HUES6 (cell line): Measurements from ENCODE around the gene HNF1B.

ENCODE experiments used
- H3K27ac ChIP-seq: 2 replicates; pipeline ENCODE4 v1.7.0; 2013; ENCODE audit warnings: low read depth, mild to moderate bottlenecking, low read length, inconsistent platforms
- H3K27me3 ChIP-seq: 2 replicates; pipeline ENCODE4 v1.6.1; 2013; ENCODE audit warnings: low read length; ENCODE audit not compliant: control insufficient read depth, insufficient read depth
- H3K36me3 ChIP-seq: 2 replicates; pipeline ENCODE4 v1.6.1; 2013; ENCODE audit warnings: low read length; ENCODE audit not compliant: control insufficient read depth, insufficient read depth
- H3K4me1 ChIP-seq: 2 replicates; pipeline ENCODE4 v1.6.1; 2013; ENCODE audit warnings: low read length; ENCODE audit not compliant: control insufficient read depth, insufficient read depth
- H3K4me3 ChIP-seq: 2 replicates; pipeline ENCODE4 v1.5.1; 2013; ENCODE audit warnings: low read depth, low read length
- H3K9ac ChIP-seq: one replicate; pipeline ENCODE4 v1.6.1; 2013; ENCODE audit warnings: mild to moderate bottlenecking, low read length
- H3K9me3 ChIP-seq: 2 replicates; pipeline ENCODE4 v1.6.1; 2013; ENCODE audit warnings: low read depth, low read length; ENCODE audit not compliant: control insufficient read depth, insufficient read depth

Gene HNF1B

DNA sequence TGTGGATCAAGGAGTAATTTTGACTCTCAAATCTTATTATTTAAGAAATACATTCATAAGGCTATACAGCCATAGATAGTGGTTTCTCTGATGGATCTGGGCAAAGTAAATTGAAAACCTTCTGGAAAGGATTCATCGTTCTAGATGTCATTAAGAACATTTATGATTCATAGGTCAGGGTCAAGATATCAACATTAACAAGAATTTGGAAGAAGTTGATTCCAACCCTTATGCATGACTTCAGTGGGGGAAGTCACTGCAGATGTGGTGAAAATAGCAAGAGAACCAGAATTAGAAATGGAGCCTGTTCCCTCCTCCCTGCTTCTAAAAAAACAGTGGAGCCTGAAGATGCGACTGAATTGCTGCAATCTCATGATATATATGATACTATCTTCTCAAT, 36.6 kb upstream of the HNF1B start:
- Histone ChIP-seq H3K9ac (no peak overlapping the region), H3K9me3 (no peaks in the 10 kb centered on the region), H3K4me3 (no peak overlapping the region), H3K27me3 (no peaks in the 10 kb centered on the region), H3K36me3 (no peaks in the 10 kb centered on the region), H3K4me1 (no peaks in the 10 kb centered on the region), H3K27ac (no peak overlapping the region)

DNA sequence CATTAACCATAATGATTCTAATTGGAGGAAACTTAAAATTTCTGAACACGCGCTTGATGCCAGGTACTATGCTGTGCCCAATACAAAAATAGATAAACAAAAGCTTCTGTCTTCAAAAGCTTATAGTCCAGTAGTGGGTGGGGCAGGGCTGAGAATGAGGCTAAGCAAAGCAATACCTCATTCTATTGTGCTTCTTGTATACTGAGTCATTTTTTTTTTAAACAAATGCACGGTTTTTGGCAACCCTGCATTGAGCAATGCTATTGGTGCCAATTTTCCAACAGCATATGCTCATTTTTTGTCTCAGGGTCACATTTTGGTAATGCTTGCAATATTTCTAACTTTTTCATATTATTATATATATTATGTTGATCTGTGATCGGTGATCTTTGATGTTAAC, 34.7 kb upstream of the HNF1B start:
- H3K4me3 ChIP-seq: no peak overlapping the region
- no peaks in the 10 kb centered on the region for H3K4me1 ChIP-seq
- H3K9me3 ChIP-seq: no peaks in the 10 kb centered on the region
- H3K36me3 ChIP-seq: no peaks in the 10 kb centered on the region
- no peak overlapping the region for H3K9ac ChIP-seq
- no peak overlapping the region for H3K27ac ChIP-seq
- H3K27me3 ChIP-seq: no peaks in the 10 kb centered on the region

DNA sequence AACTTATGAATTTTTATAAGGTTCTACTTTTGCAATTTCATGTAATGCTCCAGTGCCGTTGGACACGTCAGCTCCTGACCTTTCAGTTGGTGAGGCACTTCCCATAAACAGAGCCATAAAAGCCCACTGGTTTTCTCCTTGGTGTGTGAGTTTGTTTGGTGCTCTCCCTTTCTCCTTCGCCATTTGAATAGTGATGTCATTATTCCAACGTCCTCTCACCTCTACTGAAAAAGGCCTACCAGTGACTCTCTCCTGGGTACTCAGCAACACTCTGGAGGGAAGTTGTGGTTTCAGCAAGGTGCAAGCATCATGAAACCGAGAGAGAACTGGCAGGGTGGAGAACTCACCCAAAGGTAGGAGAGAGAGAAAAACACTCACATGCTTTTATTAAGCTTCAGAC, 29.6 kb upstream of the HNF1B start:
- no peaks in the 10 kb centered on the region for H3K4me1 ChIP-seq
- no peak overlapping the region for H3K4me3 ChIP-seq
- no peaks in the 10 kb centered on the region; the same call in 1 of the 2 replicates for H3K9me3 ChIP-seq
- no peaks in the 10 kb centered on the region for H3K36me3 ChIP-seq
- no peak overlapping the region for H3K9ac ChIP-seq
- H3K27ac ChIP-seq: no peak overlapping the region
- H3K27me3 ChIP-seq: no peaks in the 10 kb centered on the region; the same call in 1 of the 2 replicates

DNA sequence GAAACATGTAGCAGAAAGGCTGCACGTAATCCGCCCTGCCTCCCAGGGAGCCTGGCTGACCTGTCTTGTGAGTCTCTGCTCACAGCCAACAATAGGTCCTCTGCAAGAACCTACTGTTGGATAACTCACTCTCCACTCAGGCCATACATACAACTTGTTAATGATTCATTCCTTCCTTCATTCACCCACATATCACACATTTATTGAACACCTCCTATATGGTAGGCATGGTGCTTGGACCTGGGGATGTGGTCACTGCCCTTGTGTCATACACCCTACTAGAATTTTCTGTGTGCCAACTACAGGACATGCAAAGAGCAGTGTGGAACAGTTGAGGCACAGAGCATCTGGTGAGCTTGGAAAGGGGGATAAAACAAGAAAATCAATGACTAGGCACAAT, 28.1 kb upstream of the HNF1B start:
- Histone ChIP-seq H3K27ac (no peak overlapping the region), H3K9ac (no peak overlapping the region), H3K4me3 (no peak overlapping the region), H3K4me1 (no peaks in the 10 kb centered on the region), H3K9me3 (peaks cover 11% of the 10 kb centered on the region), H3K27me3 (no peaks in the 10 kb centered on the region; the same call in 1 of the 2 replicates), H3K36me3 (no peaks in the 10 kb centered on the region)

DNA sequence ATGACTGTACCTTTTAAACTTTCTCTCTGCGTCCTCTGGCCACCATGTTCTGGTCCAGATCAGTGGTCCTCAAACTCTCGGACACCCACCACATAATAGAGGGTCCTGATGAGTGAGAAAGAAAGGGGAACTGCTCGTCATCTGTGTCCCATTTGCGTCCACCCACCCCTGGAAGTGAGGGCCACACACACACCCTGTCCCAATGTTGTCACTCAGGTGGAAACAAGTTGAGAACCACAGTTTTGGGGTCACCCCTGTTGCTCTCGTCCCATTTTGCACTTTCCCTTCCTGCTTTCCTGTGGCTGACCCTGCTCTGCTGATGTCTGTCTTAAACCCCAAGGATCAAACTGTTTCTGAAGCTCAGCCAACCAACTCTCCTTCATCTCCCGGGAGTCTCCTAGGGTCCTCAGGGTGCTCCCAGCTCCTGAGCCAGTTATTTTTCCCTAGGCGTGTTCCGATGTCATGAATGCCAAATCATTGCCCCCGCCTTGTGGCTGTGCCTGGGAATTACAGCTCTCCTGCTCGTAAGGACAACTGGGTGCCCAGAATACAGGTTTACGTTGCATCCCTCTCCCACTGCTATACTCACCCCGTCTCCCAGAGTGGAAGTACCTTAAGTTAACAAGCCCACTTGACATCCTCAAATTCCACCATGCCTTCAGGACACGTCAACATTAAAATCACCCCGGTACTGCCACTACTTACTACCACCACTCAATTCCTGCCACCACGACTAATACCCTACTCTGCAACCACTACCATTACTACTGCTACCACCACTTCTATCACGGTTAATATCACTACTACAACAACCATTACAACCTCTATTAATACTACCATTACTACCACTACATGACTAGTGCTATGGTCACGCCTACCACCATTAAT, 26.0 kb upstream of the HNF1B start:
- H3K4me1 ChIP-seq: no peaks in the 10 kb centered on the region
- H3K36me3 ChIP-seq: no peaks in the 10 kb centered on the region
- H3K27me3 ChIP-seq: no peaks in the 10 kb centered on the region; the same call in 1 of the 2 replicates
- no peak overlapping the region for H3K9ac ChIP-seq
- no peak overlapping the region for H3K27ac ChIP-seq
- no peak overlapping the region for H3K4me3 ChIP-seq
- H3K9me3 ChIP-seq: peaks cover 19% of the 10 kb centered on the region

DNA sequence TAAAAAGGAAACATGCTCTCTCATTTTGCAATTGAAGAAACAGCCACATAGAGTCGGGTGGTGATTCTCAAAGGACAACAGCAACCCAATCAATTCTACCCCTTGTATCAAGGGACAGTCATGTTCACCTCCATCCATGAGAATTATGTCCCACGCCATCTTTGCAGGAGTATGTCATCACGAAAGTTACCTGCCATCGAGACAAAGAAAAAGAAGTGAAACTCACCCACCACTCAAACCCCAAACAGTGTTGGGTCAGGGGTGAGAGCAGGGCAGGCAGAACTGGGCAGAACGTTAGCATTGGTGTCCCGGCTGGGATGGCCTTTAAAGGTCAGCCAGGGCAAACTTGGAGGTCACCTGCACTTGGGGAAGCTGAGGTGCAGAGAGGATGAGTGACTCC, 24.2 kb upstream of the HNF1B start:
- Histone ChIP-seq H3K9me3 (peaks cover 19% of the 10 kb centered on the region), H3K4me3 (no peak overlapping the region), H3K27ac (no peak overlapping the region), H3K4me1 (no peaks in the 10 kb centered on the region), H3K27me3 (no peaks in the 10 kb centered on the region; the same call in 1 of the 2 replicates), H3K9ac (no peak overlapping the region), H3K36me3 (no peaks in the 10 kb centered on the region)

DNA sequence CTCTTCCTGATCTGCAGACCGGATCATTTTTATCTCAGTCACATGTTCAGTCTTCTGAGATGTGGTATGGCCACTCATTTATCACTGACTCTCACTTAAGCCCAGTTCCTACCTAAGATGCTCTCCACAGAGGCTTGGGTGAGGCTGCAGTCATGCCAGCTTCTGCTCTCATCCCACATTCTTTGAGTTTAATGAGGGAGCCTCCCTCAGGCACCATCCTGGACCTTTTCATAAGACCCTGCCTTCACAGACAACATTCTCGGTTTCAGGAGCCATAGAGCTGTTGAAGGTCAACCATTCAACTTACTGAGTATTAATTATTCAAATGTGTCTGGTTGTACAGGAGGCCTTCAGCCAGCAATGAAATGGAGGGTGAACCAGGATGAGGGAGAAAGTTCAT, 23.6 kb upstream of the HNF1B start:
- no peaks in the 10 kb centered on the region for H3K36me3 ChIP-seq
- H3K9ac ChIP-seq: no peak overlapping the region
- H3K27me3 ChIP-seq: no peaks in the 10 kb centered on the region; the same call in 1 of the 2 replicates
- peaks cover 19% of the 10 kb centered on the region for H3K9me3 ChIP-seq
- no peak overlapping the region for H3K27ac ChIP-seq
- H3K4me1 ChIP-seq: no peaks in the 10 kb centered on the region
- H3K4me3 ChIP-seq: no peak overlapping the region

DNA sequence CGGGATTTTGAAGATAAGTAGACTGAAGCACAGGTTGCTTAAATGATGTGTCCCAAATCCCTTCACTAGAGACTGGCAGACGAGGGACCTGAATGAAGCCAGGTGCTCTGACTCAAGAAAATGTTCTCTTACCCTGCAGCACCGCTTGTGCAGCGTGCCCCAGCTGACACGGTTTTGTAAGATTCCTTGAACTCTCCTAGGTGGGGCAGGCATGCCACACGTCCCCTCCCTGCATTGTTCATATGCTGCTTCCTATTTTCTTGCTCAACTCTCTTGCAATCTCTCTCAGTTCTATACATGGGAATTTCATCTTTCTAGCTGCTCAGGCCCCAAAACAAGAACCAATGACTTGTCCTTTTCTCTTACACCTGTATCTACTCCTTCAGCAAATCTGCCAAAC, 22.1 kb upstream of the HNF1B start:
- H3K4me3 ChIP-seq: no peak overlapping the region
- no peak overlapping the region for H3K27ac ChIP-seq
- peaks cover 19% of the 10 kb centered on the region for H3K9me3 ChIP-seq
- no peaks in the 10 kb centered on the region for H3K4me1 ChIP-seq
- no peaks in the 10 kb centered on the region; the same call in 1 of the 2 replicates for H3K27me3 ChIP-seq
- no peak overlapping the region for H3K9ac ChIP-seq
- H3K36me3 ChIP-seq: no peaks in the 10 kb centered on the region

DNA sequence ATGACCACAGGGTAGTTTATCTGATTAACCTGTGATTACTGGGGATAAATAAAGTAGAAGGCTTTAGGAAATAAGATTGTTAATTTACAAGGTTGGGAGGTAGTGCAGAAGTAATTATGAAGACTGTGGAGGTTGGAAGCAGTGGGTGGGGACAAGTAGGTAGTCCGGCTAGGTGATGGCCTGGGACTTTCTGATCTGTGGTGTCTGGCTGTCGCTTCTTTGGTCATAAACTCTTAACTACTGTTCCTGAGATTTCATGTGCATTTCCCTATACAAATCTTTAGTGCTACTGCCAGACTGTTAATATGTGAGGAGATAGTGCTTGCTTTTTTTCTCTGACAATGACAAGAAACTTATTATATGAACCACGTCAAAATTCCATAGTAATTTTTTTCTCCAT, 19.5 kb upstream of the HNF1B start:
- Histone ChIP-seq H3K9ac (no peak overlapping the region), H3K36me3 (no peaks in the 10 kb centered on the region), H3K9me3 (peaks cover 19% of the 10 kb centered on the region), H3K27me3 (no peaks in the 10 kb centered on the region), H3K4me1 (no peaks in the 10 kb centered on the region), H3K27ac (no peak overlapping the region), H3K4me3 (no peak overlapping the region)

DNA sequence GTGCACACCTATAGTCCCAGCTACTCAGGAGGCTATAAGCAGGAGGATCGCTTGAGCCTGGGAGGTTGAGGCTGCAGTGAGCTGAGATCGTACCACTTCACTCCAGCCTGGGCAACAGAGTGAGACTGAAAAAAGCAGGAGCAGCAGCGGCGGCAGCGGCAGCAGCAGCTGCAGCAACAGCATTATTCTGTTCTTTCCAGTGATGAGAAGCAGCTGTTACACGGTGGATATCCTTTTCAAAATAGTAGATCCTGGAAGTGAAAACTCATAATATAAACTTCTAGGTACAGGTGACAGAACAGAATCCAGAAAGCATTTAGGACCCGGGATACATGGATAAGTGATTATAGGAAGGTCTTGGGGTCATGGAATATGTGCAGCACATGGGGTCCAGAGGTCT, 17.8 kb upstream of the HNF1B start:
- Histone ChIP-seq H3K27ac (no peak overlapping the region), H3K4me1 (no peaks in the 10 kb centered on the region), H3K9me3 (peaks cover 5% of the 10 kb centered on the region; the same call in 1 of the 2 replicates), H3K4me3 (no peak overlapping the region), H3K9ac (no peak overlapping the region), H3K27me3 (peaks cover 4% of the 10 kb centered on the region; the same call in 1 of the 2 replicates), H3K36me3 (no peaks in the 10 kb centered on the region)

DNA sequence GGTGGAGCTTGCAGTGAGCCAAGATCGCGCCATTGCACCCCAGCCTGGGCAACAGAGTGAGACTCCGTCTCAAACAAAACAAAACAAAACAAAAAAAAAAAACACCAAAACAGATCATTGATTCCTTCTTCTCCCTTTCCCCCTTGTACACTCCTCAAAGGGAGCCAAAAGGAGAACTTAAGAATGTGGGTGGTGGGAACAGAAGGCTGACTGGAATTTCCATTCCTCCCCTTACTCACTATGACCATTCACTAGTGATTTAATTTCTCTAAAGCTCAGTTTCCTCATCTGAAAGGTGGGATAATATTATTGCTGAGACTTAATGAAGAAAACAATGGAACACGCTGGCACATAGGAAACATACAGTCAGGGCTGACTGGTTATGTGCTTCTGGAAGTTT, 17.1 kb upstream of the HNF1B start:
- no peaks in the 10 kb centered on the region for H3K4me1 ChIP-seq
- H3K27me3 ChIP-seq: peaks cover 4% of the 10 kb centered on the region; the same call in 1 of the 2 replicates
- no peaks in the 10 kb centered on the region for H3K9me3 ChIP-seq
- no peak overlapping the region for H3K9ac ChIP-seq
- H3K36me3 ChIP-seq: no peaks in the 10 kb centered on the region
- no peak overlapping the region for H3K4me3 ChIP-seq
- no peak overlapping the region for H3K27ac ChIP-seq
